ENCODE data around the gene PADI1.
"Not testable (repeated sequence)": the region's sequence is repeated elsewhere in the genome, so short reads cannot be mapped to it uniquely, and the experiment has no call there.

PADI1 gene

GRCh38 chr1:17218939-17219338 is 14.0 kb downstream of the PADI1 start:
- DNase-seq, result no peak

GRCh38 chr1:17220287-17220686 is 15.4 kb downstream of the PADI1 start:
- DNase-seq, result no peak

GRCh38 chr1:17222557-17222956 is 17.6 kb downstream of the PADI1 start:
- DNase-seq, result no peak

- no peak for DNase-seq
Measured at GRCh38 chr1:17224434-17224833, 19.5 kb downstream of the PADI1 start.

GRCh38 chr1:17225140-17225539 is 20.2 kb downstream of the PADI1 start:
- DNase-seq, result no peak

- no peak for DNase-seq
Measured at GRCh38 chr1:17227358-17227915, 22.5 kb downstream of the PADI1 start.

GRCh38 chr1:17228619-17229018 is 23.7 kb downstream of the PADI1 start:
- DNase-seq, result no peak

GRCh38 chr1:17229379-17229778 is 24.5 kb downstream of the PADI1 start:
- DNase-seq, result no peak

- DNase-seq, result no peak
Measured at GRCh38 chr1:17230106-17230505, 25.2 kb downstream of the PADI1 start.

- no peak for DNase-seq
Measured at GRCh38 chr1:17230671-17231310, 25.9 kb downstream of the PADI1 start.

- no peak for DNase-seq
Measured at GRCh38 chr1:17232759-17233661, 28.1 kb downstream of the PADI1 start.

GRCh38 chr1:17233675-17234320 is 28.9 kb downstream of the PADI1 start:
- DNase-seq, result no peak

- DNase-seq, result no peak
Measured at GRCh38 chr1:17234405-17234804, 29.5 kb downstream of the PADI1 start.

- DNase-seq, result no peak
Measured at GRCh38 chr1:17235135-17235885, 30.4 kb downstream of the PADI1 start.

GRCh38 chr1:17236779-17237560 is 32.0 kb downstream of the PADI1 start:
- peak; percentile 88 for DNase-seq

- no peak for DNase-seq
Measured at GRCh38 chr1:17237561-17237903, 32.6 kb downstream of the PADI1 start.

- peak; percentile 72 for DNase-seq
Measured at GRCh38 chr1:17239420-17239819, 34.5 kb downstream of the PADI1 start.

- not testable (repeated sequence) for DNase-seq
Measured at GRCh38 chr1:17241011-17241779, 36.3 kb downstream of the PADI1 start.

GRCh38 chr1:17241780-17242074 is 36.8 kb downstream of the PADI1 start:
- not testable (repeated sequence) for DNase-seq

GRCh38 chr1:17243274-17243673 is 38.3 kb downstream of the PADI1 start:
- no peak for DNase-seq
